GM23338 (cell line): ENCODE data around the gene CNNM1. TPM values are rescaled to one million over a fixed set of nuclear protein-coding genes. Genes with fewer than 3 reads are reported as not detected.

Source experiments
- ATAC-seq: fragments of 200-7000 bp; cut with Tn5 transposase; 3 replicates; pipeline ENCODE4 v1.9.1; 2020
- DNase-seq: peaks from one replicate; pipeline ENCODE4 v3.0.0-alpha.2; 2015; ENCODE audit warnings: low spot score
- H2AFZ ChIP-seq: fragments of 200-600 bp; sonication (generic); 2 replicates; pipeline ENCODE4 v1.8.0; 2016; ENCODE audit warnings: antibody characterized with exemption, mild to moderate bottlenecking, moderate library complexity
- H3F3A ChIP-seq: fragments of 200-600 bp; sonication (generic); replicated peaks from 2 replicates; pipeline ENCODE4 v1.8.0; 2017; ENCODE audit warnings: antibody characterized with exemption, mixed run types, low read depth
- H3K27ac ChIP-seq: fragments of 200-600 bp; sonication (generic); 2 replicates; pipeline ENCODE4 v1.6.1; 2016; ENCODE audit warnings: low read depth
- H3K27me3 ChIP-seq: fragments of 200-600 bp; sonication (generic); 2 replicates; pipeline ENCODE4 v1.8.0; 2016; ENCODE audit warnings: mild to moderate bottlenecking, mixed run types, moderate library complexity; ENCODE audit not compliant: insufficient read depth
- H3K36me3 ChIP-seq: fragments of 200-600 bp; sonication (generic); 2 replicates; pipeline ENCODE4 v1.8.0; 2016; ENCODE audit warnings: mild to moderate bottlenecking; ENCODE audit not compliant: insufficient read depth
- H3K4me1 ChIP-seq: fragments of 200-600 bp; sonication (generic); 2 replicates; pipeline ENCODE4 v1.8.0; 2016; ENCODE audit warnings: mild to moderate bottlenecking, moderate library complexity; ENCODE audit not compliant: insufficient read depth
- H3K4me2 ChIP-seq: fragments of 200-600 bp; sonication (generic); 2 replicates; pipeline ENCODE4 v1.7.1; 2017; ENCODE audit warnings: mixed run types
- H3K4me3 ChIP-seq: fragments of 200-600 bp; sonication (generic); 2 replicates; pipeline ENCODE4 v1.6.1; 2016; ENCODE audit warnings: mixed run types
- H3K79me2 ChIP-seq: fragments of 200-600 bp; sonication (generic); replicated peaks from 2 replicates; pipeline ENCODE4 v1.8.0; 2017; ENCODE audit warnings: mild to moderate bottlenecking; ENCODE audit not compliant: insufficient read depth
- H3K9me2 ChIP-seq: fragments of 200-600 bp; sonication (generic); 2 replicates; pipeline ENCODE4 v1.8.0; 2017; ENCODE audit not compliant: insufficient read depth
- H4K20me1 ChIP-seq: fragments of 200-600 bp; sonication (generic); replicated peaks from 2 replicates; pipeline ENCODE4 v1.8.0; 2017; ENCODE audit warnings: mild to moderate bottlenecking; ENCODE audit not compliant: insufficient read depth
- H3K27ac Mint-ChIP-seq: 2 replicates; pipeline ENCODE4 v1.8.0; 2020; ENCODE audit warnings: inconsistent platforms, mild to moderate bottlenecking, moderate library complexity, mixed read lengths
- H3K27me3 Mint-ChIP-seq: 3 replicates; pipeline ENCODE4 v1.8.0; 2022; ENCODE audit warnings: low read depth, mild to moderate bottlenecking, moderate library complexity, mixed read lengths, inconsistent platforms; ENCODE audit not compliant: insufficient read depth, poor library complexity
- H3K36me3 Mint-ChIP-seq: 3 replicates; pipeline ENCODE4 v1.8.0; 2021; ENCODE audit warnings: low read depth, mild to moderate bottlenecking, inconsistent platforms, moderate library complexity, mixed read lengths
- H3K4me1 Mint-ChIP-seq: 3 replicates; pipeline ENCODE4 v1.8.0; 2020; ENCODE audit warnings: mild to moderate bottlenecking, inconsistent platforms, mixed read lengths
- H3K4me3 Mint-ChIP-seq: 3 replicates; pipeline ENCODE4 v1.8.0; 2021; ENCODE audit warnings: moderate library complexity, mild to moderate bottlenecking, inconsistent platforms, mixed read lengths
- H3K9me3 Mint-ChIP-seq: 3 replicates; pipeline ENCODE4 v1.8.0; 2020; ENCODE audit warnings: moderate library complexity, mild to moderate bottlenecking, inconsistent platforms, mixed read lengths
- CREB1 ChIP-seq: fragments of 250-450 bp; sonication (Bioruptor Pico); IDR thresholded peaks from 2 replicates; pipeline ENCODE4 v1.5.0; 2020; ENCODE audit warnings: low read depth, mild to moderate bottlenecking, moderate library complexity
- JUNB ChIP-seq: IDR thresholded peaks from one replicate; pipeline ENCODE4 v1.6.1; 2016; ENCODE audit warnings: antibody characterized with exemption; ENCODE audit not compliant: unreplicated experiment
- POLR2AphosphoS5 ChIP-seq: IDR thresholded peaks from 2 replicates; pipeline ENCODE4 v1.6.1; 2016; ENCODE audit warnings: antibody characterized with exemption, low read depth
- ZNF331 ChIP-seq: fragments of 250-450 bp; sonication (Bioruptor Pico); IDR thresholded peaks from 2 replicates; pipeline ENCODE4 v1.5.0; 2020; ENCODE audit warnings: low read depth, mild to moderate bottlenecking, moderate library complexity
- polyA plus RNA-seq: library from polyadenylated mRNA; unstranded; fragments of >200 nt; fragmentation: Nextera tagmentation; extraction: Ambion mirVana; gene quantifications from 2 replicates; pipeline ENCODE4 v1.2.1, GENCODE V29; 2016
- total RNA-seq: library from RNA; depleted of rRNA; stranded (reverse); fragments of >200 nt; shearing (Covaris generic); gene quantifications from 2 replicates; pipeline ENCODE4 v1.2.3, GENCODE V29; 2014
- TF ChIP-seq, protein P1 (sequence below): fragments of 250-450 bp; sonication (Bioruptor Pico); IDR thresholded peaks from 2 replicates; pipeline ENCODE4 v1.5.0; 2020; ENCODE audit warnings: mild to moderate bottlenecking, moderate library complexity
- TF ChIP-seq, protein P2 (sequence below): IDR thresholded peaks from 2 replicates; pipeline ENCODE4 v1.6.1; 2016; ENCODE audit warnings: antibody characterized with exemption
- TF ChIP-seq, protein P3 (sequence below): IDR thresholded peaks from one replicate; pipeline ENCODE4 v1.6.1; 2018; ENCODE audit warnings: antibody characterized with exemption; ENCODE audit not compliant: unreplicated experiment
- TF ChIP-seq, protein P4 (sequence below), 2 experiments: fragments of 200-600 bp in 1 of 2; sonication (generic) in 1 of 2; conservative IDR thresholded peaks; 2 replicates each; pipeline versions ENCODE4 v1.5.1 to v1.6.1; 2016 to 2017; ENCODE audit warnings: antibody characterized with exemption in 2 of 2, low read depth in 2 of 2, mild to moderate bottlenecking in 2 of 2, moderate library complexity in 1 of 2

Gene CNNM1
- total and polyA plus RNA-seq, 2 experiments from 2014 or later = 0.52 to 0.90 TPM

DNA sequence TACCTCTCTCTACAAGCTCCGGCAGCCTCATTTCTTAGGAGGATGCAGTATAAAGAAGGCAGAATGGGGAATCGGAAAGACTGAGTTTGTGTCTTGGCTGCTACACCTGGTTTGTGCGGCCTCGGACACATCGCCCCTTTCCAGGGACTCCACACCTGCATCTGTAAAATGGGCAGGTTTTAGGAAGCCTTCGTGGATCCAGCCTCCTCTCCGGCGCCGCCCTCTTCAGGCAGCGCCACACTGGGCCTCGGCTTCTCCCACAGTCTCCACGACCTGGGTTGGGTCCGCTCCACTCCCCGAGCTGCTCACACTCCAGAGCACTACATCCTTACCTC is 100.9 kb downstream of the CNNM1 start:
- Histone ChIP-seq H3K4me1 (peaks cover 6% of the 10 kb centered on the region; the same call in 1 of the 2 replicates), H3K27ac (peak overlapping the region; percentile 68; the same call in 1 of the 2 replicates), H3K27me3 (no peaks in the 10 kb centered on the region), H3K4me2 (peak overlapping the region; percentile 95), H2AFZ (no peak overlapping the region), H3K79me2 (peaks cover 49% of the 10 kb centered on the region), H3K9me2 (no peaks in the 10 kb centered on the region), H4K20me1 (peaks cover 4% of the 10 kb centered on the region; the same call in 1 of the 2 replicates), H3K4me3 (peak overlapping the region; percentile 77), H3K36me3 (0 out of 2 replicates have a peak, but pooled peaks cover 6% of the 10 kb centered on the region), H3F3A (no peaks in the 10 kb centered on the region)
- peak overlapping the region; percentile 99 for H3K27ac Mint-ChIP-seq
- no peaks in the 10 kb centered on the region; the same call in 1 of the 3 replicates for H3K36me3 Mint-ChIP-seq
- H3K27me3 Mint-ChIP-seq = peaks cover 12% of the 10 kb centered on the region
- H3K4me1 Mint-ChIP-seq = peaks cover 15% of the 10 kb centered on the region
- ATAC-seq = peak; percentile 8
- peak; percentile 18 for DNase-seq
- no peaks in the 10 kb centered on the region; the same call in 2 of the 3 replicates for H3K9me3 Mint-ChIP-seq
- TF ChIP-seq ZNF331 (CRISPR knock-in tag) (no peak), JUNB (no peak), POLR2AphosphoS5 (no peak), CREB1 (CRISPR knock-in tag) (no peak)
- TF ChIP-seq, protein P1, sequence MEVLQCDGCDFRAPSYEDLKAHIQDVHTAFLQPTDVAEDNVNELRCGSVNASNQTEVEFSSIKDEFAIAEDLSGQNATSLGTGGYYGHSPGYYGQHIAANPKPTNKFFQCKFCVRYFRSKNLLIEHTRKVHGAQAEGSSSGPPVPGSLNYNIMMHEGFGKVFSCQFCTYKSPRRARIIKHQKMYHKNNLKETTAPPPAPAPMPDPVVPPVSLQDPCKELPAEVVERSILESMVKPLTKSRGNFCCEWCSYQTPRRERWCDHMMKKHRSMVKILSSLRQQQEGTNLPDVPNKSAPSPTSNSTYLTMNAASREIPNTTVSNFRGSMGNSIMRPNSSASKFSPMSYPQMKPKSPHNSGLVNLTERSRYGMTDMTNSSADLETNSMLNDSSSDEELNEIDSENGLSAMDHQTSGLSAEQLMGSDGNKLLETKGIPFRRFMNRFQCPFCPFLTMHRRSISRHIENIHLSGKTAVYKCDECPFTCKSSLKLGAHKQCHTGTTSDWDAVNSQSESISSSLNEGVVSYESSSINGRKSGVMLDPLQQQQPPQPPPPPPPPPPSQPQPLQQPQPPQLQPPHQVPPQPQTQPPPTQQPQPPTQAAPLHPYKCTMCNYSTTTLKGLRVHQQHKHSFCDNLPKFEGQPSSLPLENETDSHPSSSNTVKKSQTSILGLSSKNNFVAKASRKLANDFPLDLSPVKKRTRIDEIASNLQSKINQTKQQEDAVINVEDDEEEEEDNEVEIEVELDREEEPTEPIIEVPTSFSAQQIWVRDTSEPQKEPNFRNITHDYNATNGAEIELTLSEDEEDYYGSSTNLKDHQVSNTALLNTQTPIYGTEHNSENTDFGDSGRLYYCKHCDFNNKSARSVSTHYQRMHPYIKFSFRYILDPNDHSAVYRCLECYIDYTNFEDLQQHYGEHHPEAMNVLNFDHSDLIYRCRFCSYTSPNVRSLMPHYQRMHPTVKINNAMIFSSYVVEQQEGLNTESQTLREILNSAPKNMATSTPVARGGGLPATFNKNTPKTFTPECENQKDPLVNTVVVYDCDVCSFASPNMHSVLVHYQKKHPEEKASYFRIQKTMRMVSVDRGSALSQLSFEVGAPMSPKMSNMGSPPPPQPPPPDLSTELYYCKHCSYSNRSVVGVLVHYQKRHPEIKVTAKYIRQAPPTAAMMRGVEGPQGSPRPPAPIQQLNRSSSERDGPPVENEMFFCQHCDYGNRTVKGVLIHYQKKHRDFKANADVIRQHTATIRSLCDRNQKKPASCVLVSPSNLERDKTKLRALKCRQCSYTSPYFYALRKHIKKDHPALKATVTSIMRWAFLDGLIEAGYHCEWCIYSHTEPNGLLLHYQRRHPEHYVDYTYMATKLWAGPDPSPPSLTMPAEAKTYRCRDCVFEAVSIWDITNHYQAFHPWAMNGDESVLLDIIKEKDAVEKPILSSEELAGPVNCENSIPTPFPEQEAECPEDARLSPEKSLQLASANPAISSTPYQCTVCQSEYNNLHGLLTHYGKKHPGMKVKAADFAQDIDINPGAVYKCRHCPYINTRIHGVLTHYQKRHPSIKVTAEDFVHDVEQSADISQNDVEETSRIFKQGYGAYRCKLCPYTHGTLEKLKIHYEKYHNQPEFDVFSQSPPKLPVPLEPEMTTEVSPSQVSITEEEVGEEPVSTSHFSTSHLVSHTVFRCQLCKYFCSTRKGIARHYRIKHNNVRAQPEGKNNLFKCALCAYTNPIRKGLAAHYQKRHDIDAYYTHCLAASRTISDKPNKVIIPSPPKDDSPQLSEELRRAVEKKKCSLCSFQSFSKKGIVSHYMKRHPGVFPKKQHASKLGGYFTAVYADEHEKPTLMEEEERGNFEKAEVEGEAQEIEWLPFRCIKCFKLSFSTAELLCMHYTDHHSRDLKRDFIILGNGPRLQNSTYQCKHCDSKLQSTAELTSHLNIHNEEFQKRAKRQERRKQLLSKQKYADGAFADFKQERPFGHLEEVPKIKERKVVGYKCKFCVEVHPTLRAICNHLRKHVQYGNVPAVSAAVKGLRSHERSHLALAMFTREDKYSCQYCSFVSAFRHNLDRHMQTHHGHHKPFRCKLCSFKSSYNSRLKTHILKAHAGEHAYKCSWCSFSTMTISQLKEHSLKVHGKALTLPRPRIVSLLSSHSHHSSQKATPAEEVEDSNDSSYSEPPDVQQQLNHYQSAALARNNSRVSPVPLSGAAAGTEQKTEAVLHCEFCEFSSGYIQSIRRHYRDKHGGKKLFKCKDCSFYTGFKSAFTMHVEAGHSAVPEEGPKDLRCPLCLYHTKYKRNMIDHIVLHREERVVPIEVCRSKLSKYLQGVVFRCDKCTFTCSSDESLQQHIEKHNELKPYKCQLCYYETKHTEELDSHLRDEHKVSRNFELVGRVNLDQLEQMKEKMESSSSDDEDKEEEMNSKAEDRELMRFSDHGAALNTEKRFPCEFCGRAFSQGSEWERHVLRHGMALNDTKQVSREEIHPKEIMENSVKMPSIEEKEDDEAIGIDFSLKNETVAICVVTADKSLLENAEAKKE = no peak
- TF ChIP-seq, protein P2, sequence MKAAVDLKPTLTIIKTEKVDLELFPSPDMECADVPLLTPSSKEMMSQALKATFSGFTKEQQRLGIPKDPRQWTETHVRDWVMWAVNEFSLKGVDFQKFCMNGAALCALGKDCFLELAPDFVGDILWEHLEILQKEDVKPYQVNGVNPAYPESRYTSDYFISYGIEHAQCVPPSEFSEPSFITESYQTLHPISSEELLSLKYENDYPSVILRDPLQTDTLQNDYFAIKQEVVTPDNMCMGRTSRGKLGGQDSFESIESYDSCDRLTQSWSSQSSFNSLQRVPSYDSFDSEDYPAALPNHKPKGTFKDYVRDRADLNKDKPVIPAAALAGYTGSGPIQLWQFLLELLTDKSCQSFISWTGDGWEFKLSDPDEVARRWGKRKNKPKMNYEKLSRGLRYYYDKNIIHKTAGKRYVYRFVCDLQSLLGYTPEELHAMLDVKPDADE = no peak
- TF ChIP-seq, protein P3, sequence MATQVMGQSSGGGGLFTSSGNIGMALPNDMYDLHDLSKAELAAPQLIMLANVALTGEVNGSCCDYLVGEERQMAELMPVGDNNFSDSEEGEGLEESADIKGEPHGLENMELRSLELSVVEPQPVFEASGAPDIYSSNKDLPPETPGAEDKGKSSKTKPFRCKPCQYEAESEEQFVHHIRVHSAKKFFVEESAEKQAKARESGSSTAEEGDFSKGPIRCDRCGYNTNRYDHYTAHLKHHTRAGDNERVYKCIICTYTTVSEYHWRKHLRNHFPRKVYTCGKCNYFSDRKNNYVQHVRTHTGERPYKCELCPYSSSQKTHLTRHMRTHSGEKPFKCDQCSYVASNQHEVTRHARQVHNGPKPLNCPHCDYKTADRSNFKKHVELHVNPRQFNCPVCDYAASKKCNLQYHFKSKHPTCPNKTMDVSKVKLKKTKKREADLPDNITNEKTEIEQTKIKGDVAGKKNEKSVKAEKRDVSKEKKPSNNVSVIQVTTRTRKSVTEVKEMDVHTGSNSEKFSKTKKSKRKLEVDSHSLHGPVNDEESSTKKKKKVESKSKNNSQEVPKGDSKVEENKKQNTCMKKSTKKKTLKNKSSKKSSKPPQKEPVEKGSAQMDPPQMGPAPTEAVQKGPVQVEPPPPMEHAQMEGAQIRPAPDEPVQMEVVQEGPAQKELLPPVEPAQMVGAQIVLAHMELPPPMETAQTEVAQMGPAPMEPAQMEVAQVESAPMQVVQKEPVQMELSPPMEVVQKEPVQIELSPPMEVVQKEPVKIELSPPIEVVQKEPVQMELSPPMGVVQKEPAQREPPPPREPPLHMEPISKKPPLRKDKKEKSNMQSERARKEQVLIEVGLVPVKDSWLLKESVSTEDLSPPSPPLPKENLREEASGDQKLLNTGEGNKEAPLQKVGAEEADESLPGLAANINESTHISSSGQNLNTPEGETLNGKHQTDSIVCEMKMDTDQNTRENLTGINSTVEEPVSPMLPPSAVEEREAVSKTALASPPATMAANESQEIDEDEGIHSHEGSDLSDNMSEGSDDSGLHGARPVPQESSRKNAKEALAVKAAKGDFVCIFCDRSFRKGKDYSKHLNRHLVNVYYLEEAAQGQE = no peak
- TF ChIP-seq, protein P4, sequence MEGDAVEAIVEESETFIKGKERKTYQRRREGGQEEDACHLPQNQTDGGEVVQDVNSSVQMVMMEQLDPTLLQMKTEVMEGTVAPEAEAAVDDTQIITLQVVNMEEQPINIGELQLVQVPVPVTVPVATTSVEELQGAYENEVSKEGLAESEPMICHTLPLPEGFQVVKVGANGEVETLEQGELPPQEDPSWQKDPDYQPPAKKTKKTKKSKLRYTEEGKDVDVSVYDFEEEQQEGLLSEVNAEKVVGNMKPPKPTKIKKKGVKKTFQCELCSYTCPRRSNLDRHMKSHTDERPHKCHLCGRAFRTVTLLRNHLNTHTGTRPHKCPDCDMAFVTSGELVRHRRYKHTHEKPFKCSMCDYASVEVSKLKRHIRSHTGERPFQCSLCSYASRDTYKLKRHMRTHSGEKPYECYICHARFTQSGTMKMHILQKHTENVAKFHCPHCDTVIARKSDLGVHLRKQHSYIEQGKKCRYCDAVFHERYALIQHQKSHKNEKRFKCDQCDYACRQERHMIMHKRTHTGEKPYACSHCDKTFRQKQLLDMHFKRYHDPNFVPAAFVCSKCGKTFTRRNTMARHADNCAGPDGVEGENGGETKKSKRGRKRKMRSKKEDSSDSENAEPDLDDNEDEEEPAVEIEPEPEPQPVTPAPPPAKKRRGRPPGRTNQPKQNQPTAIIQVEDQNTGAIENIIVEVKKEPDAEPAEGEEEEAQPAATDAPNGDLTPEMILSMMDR (conservative IDR thresholded peaks at IDR 0.05; ENCODE audit: low read depth in 2 of 2) = no peak
- H3K4me3 Mint-ChIP-seq = peak overlapping the region; percentile 96
